ENCODE results near the gene NDUFB5. TPM values are rescaled to one million over a fixed set of nuclear protein-coding genes. Genes with fewer than 3 reads are reported as not detected.
"Not testable (repeated sequence)": the region's sequence is repeated elsewhere in the genome, so short reads cannot be mapped to it uniquely, and the experiment has no call there.

NDUFB5 gene
- polyA plus RNA-seq, 1 experiment = 80.0 TPM

DNA sequence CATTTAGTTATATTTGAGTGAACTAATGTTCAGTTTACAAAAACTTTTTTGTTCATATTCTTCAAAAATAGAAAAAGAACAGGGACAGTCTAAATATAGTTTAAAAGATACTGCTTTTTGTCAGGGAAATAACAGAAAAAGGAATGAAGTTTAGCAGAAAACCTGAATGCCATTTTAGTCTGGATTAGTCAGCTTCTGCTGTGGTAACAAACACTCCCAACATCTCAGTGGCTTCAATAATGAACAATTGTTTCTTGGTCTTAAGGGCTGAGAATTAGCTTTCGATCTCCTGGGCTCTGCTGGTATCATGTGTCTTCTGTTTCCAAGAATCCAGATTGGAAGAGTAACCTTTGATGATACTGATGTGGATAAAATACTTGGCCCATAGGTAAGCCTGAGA is 35.9 kb downstream of the NDUFB5 start:
- POLR2A ChIA-PET = no interaction called here
- no peak for DNase-seq (ENCODE audit: low read depth, low spot score)
- H3K27ac ChIP-seq (ENCODE audit: low read depth, low read length) = no peak overlapping the region
- no peaks in the 10 kb centered on the region for H3K9me3 ChIP-seq (ENCODE audit: control insufficient read depth, insufficient read depth, low read length)
- H3K27me3 ChIP-seq (ENCODE audit: control insufficient read depth, insufficient read depth, low read length) = no peaks in the 10 kb centered on the region
- CTCF ChIA-PET = interaction anchor here (0.6 kb wide), 1 partner anchor 9 kb away, joined by 3 read pairs; no protein-coding TSS in a partner anchor
- TF ChIP-seq, protein P1, sequence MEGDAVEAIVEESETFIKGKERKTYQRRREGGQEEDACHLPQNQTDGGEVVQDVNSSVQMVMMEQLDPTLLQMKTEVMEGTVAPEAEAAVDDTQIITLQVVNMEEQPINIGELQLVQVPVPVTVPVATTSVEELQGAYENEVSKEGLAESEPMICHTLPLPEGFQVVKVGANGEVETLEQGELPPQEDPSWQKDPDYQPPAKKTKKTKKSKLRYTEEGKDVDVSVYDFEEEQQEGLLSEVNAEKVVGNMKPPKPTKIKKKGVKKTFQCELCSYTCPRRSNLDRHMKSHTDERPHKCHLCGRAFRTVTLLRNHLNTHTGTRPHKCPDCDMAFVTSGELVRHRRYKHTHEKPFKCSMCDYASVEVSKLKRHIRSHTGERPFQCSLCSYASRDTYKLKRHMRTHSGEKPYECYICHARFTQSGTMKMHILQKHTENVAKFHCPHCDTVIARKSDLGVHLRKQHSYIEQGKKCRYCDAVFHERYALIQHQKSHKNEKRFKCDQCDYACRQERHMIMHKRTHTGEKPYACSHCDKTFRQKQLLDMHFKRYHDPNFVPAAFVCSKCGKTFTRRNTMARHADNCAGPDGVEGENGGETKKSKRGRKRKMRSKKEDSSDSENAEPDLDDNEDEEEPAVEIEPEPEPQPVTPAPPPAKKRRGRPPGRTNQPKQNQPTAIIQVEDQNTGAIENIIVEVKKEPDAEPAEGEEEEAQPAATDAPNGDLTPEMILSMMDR (IDR thresholded peaks at IDR 0.05; ENCODE audit: low read depth, low read length) = no peak
- no peak overlapping the region for H3K4me3 ChIP-seq (ENCODE audit: low read depth, low read length)

DNA sequence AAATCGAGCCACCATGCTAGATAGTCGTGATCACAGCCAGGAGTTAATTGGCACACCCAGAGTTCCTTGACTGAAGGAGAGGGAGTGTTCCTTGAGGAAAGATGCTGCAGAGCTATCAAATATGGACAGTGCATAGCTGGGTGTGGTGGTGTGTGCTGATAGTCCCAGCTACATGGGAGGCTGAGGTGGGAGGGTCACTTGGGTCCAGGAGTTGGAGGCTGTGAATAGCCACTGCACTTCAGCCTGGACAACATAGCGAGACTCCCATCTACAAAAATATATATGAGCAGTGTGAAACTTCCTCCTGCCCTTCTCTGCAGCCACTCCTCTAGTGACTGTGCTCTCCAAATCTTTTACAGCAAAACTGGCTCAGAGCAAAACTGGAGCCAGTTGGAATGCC is 38.3 kb downstream of the NDUFB5 start:
- Histone ChIP-seq H3K4me3 (ENCODE audit: low read depth, low read length) (no peak overlapping the region), H3K27me3 (ENCODE audit: control insufficient read depth, insufficient read depth, low read length) (no peaks in the 10 kb centered on the region), H3K9me3 (ENCODE audit: control insufficient read depth, insufficient read depth, low read length) (no peaks in the 10 kb centered on the region), H3K27ac (ENCODE audit: low read depth, low read length) (no peak overlapping the region)
- DNase-seq (ENCODE audit: low read depth, low spot score) = no peak
- ChIA-PET POLR2A (no interaction called here), CTCF (no interaction called here)
- TF ChIP-seq, protein P1 (IDR thresholded peaks at IDR 0.05; ENCODE audit: low read depth, low read length) = no peak

DNA sequence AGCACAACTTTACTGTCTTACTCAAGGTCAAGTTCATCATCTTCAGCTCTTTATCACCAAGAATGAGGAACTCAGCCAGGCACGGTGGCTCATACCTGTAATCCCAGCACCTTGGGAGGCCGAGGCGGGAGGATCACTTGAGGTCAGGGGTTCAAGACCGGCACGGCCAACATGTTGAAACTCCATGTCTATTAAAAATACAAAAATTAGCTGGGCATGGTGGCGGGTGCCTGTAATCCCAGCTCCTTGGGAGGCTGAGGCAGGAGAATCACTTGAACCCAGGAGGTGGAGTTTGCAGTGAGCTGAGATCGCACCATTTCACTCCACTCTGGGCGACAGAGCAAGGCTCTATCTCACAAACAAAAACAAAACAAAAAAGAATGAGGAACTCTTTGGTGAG is 39.2 kb downstream of the NDUFB5 start:
- POLR2A ChIA-PET; H3K9me3 ChIP-seq (ENCODE audit: control insufficient read depth, insufficient read depth, low read length); H3K4me3 ChIP-seq (ENCODE audit: low read depth, low read length); DNase-seq (ENCODE audit: low read depth, low spot score); H3K27ac ChIP-seq (ENCODE audit: low read depth, low read length); H3K27me3 ChIP-seq (ENCODE audit: control insufficient read depth, insufficient read depth, low read length): not testable (repeated sequence)
- CTCF ChIA-PET = interaction anchor here (0.5 kb wide), 1 partner anchor 1269 kb away, joined by 3 read pairs; the partner anchor contains the start of gene FXR1

DNA sequence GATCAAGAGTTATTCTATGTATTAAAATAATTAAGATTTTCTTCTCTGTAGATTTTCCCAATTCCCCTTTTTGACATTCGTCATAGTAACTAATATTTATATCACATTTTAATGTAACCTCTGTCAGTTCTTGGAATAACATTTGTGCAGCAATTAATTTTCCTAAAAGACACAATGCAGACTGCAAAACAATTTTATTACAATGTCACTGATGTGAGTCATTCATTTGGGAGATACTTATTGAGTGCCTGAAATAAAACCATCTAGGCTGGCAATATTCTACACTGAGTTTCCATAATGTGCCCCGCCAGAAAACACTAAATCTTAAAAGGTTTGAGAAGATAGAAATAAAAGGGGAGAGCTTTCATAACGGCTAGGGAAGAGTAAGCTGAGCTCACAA is 41.6 kb downstream of the NDUFB5 start:
- TF ChIP-seq, protein P1 (IDR thresholded peaks at IDR 0.05; ENCODE audit: low read depth, low read length) = no peak
- H3K27ac ChIP-seq (ENCODE audit: low read depth, low read length) = no peak overlapping the region
- ChIA-PET CTCF (no interaction called here), POLR2A (no interaction called here)
- H3K9me3 ChIP-seq (ENCODE audit: control insufficient read depth, insufficient read depth, low read length) = no peaks in the 10 kb centered on the region
- no peak overlapping the region for H3K4me3 ChIP-seq (ENCODE audit: low read depth, low read length)
- no peaks in the 10 kb centered on the region for H3K27me3 ChIP-seq (ENCODE audit: control insufficient read depth, insufficient read depth, low read length)
- DNase-seq (ENCODE audit: low read depth, low spot score) = no peak

DNA sequence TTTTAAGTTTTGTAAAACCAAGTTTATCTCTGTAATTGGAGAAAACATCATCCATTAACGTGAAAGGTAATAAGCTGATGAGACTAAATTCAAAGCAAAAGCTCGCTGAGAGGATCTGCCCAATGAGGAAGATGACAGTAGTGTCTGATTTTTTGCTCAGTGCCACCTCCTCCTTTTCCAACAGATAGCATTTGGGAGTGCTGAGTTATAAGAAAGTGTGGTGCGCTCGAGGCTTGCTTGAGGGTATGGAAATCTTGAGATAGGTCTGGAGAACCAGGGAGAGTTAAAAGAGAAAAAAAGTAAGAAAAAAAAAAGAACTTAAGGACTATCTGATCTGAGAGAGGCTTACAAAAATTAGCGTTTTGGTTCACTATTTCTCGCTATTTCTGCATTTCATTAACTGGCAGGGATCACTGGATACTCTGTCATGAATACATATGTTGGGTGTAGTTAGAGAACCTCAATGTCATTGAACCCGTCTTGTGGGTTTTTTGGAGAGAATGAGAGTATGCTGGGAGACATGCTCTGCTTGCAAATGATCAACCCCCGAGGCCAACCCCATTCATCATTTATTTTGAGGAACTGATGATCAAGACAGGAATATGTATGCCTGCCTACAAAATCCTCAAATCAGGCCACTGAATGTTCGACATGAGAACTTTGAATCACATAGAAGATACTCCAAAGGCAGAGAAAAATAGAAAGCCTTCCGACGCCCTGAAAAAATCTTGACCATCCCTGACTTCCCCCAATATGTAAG is 47.3 kb downstream of the NDUFB5 start:
- ChIA-PET POLR2A (interaction anchor here (0.8 kb wide), 1 partner anchor 9 kb away, joined by 4 read pairs; no protein-coding TSS in a partner anchor), CTCF (interaction anchor here (0.5 kb wide), 1 partner anchor 317 kb away, joined by 3 read pairs; no protein-coding TSS in a partner anchor)
- Histone ChIP-seq H3K27me3 (ENCODE audit: control insufficient read depth, insufficient read depth, low read length) (no peaks in the 10 kb centered on the region), H3K9me3 (ENCODE audit: control insufficient read depth, insufficient read depth, low read length) (no peaks in the 10 kb centered on the region; the same call in 1 of the 2 replicates), H3K27ac (ENCODE audit: low read depth, low read length) (no peak overlapping the region), H3K4me3 (ENCODE audit: low read depth, low read length) (peak overlapping the region; percentile 84)
- TF ChIP-seq, protein P1 (IDR thresholded peaks at IDR 0.05; ENCODE audit: low read depth, low read length) = no peak
- DNase-seq (ENCODE audit: low read depth, low spot score) = no peak

All from AG04450 (cell line).